ENCODE measurements around the gene ATG14.
"Not testable (repeated sequence)": the region's sequence is repeated elsewhere in the genome, so short reads cannot be mapped to it uniquely, and the experiment has no call there.

ATG14 gene

DNA sequence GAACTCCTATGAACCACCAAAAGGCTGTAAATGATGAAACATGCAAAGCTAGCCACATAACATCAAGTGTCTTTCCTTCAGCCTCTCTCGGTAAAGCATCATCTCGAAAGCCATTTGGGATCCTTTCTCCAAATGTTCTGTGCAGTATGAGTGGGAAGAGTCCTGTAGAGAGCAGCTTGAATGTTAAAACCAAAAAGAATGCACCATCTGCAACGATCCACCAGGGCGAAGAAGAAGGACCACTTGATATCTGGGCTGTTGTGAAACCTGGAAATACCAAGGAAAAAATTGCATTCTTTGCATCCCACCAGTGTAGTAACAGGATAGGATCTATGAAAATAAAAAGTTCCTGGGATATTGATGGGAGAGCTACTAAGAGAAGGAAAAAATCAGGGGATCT, 61.2 kb downstream of the ATG14 start:
- no peak for DNase-seq (ENCODE audit: low read depth in 2 of 2)

DNA sequence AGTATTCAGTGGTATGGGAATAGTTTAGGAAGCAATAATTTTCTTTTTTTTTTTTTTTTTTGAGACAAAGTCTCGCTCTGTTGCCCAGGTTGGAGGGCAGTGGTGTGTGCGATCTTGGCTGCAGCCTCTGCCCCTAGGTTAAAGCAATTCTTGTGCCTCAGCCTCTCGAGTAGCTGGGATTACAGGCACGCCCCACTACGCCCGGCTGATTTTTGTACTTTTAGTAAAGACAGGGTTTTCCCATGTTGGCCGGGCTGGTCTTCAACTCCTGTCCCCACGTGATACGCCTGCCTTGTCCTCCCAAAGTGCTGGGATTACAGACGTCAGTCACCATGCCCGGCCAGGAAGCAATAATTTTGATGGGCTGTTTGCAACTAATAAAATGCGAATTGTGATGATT, 62.1 kb downstream of the ATG14 start:
- no peak for DNase-seq (ENCODE audit: low read depth in 2 of 2)

DNA sequence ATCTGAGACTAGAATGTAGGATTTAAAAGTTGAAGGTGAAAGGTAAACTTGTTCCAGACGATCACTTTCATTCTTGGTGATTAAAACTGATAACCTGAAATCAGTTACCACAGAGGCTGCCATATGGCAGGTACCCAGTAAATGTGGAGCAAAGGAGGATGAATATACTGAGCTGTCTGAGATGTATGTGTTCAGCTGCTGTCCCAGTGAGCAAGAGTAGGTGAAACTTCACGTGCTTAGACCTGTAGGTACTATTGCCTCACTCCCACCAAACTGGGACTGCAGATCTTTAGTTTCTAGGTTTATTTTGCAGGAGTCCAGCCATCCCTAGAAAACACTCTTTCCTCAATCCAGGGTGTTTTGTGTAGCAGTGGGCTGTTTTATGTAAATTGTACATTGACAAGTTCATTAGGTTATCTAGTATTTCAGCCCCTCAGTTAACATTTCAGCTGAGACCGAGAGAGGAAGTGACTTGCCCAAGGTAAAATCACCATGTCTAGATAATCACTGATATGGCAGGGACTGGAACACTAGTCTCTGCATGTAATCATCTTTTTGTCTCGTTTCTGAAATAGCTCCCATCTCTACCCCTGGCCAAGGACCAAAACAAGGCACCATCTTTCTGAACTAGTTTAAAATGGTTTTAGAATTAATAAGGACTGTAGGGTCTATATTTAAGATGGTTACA, 62.7 kb downstream of the ATG14 start:
- no peak for DNase-seq (ENCODE audit: low read depth in 2 of 2)

DNA sequence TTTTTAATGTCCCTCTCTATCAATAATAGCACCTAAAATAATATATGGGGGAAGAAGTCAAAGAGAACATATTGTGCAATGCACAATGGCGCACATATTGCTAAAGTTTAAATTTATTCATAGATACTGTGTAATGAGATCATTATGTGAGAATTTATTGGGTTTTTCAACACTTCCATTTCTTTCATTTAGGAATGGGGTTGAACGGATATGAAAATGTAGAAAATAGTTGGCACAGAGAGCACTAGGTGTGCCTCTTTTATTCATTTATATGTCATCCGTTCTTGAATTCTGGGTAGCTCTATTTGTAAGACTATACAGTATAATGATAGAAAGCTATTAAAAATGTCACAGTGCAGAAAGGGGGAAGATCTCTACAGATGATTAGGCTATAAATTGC, 63.9 kb downstream of the ATG14 start:
- DNase-seq (ENCODE audit: low read depth in 2 of 2): no peak

DNA sequence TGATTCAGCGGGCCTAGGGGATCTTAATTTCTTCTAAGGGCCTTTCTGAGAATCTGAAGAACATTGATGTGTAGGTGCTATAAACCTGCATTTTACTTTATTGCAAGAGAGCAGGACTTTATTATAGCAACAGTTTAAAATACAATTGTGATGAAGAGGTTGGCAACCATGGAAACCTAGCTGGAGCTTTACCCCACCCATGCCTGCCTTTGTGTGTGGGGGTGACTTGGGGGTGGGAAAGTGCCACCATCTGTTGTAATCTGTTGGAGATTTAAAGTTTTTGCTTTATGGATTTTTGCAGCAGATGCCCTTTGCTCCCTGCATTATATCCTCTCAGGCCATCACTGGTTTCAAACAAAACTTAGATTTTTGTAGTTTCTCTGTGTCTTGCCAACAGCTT, 64.6 kb downstream of the ATG14 start:
- no peak for DNase-seq (ENCODE audit: low read depth in 2 of 2)

DNA sequence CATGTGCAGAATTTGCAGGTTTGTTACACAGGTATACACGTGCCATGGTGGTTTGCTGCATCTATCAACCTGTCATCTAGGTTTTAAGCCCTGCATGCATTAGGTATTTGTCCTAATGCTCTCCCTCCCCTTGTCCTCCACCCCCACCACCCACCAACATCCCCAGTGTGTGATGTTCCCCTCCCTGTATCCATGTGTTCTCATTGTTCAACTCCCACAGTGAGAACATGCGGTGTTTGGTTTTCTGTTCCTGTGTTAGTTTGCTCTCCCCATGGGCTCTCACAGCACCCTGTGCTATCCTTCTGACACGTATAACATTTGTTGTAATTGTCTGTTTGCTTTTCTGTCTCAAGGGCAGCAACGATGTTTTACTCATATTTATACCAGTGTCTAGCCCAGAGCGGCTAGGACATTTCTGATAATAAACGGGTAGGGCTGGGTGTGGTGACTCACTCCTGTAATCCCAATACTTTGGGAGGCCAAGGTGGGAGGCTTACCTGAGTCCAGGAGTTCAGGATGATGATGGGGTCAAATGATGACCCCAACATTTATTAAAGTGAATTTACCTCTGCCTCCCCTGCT, 67.0 kb downstream of the ATG14 start:
- not testable (repeated sequence) for DNase-seq (ENCODE audit: low read depth in 2 of 2)

DNA sequence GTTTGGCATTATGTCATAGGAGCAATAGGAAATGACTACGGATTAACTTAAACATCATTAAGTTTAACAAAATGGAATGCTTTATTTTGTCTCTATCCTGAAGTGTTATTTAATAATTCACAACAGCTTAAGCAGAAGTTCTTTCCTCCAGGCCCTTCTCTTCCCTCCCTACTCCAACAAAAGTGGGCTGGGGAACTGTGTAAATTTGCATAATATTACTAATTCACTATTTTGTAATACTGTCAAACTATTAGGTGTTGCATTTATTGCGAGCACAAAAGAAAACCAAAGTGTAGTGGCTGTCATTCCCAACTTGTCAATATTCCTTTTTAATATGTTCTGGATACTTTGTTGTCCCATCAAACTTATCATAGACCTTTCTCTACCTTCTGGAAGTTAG, 69.8 kb downstream of the ATG14 start:
- no peak for DNase-seq (ENCODE audit: low read depth in 2 of 2)

DNA sequence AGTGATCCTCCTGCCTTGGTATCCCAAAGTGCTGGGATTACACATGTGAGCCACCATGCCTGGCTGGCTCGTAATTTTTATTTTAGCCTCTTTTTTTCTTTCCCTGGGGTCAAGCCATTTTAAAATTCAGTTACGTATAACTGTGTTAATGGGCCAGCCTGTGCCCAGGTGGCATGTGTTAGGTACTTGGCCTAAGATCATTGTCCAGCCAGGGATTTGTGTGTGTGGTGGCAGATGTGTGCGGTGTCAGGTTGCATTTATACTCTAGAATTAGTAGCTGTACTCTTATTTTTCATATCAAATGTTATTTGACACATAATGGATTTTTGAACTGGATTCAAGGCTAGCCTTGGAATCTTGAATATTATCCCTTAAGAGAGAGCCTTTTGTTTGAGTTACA, 71.1 kb downstream of the ATG14 start:
- DNase-seq (ENCODE audit: low read depth in 2 of 2): no peak

DNA sequence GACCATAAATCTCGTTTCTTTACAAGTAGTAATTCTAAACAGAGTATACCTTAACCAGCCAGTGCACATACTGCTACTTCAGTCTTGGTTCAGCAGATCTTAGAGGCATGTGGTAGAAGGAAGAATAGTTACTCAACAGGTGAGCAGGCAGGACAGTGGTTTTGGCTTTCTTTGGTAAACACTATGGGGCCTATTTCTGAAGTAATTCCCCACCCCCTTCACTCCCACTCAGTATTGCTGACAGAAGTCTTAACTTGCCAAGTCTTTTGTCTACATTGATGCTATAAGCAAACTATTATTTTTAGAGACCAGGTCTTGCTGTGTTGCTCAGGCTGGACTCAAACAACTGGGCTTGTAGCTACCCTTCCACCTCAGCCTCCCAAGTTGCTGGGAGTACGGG, 71.9 kb downstream of the ATG14 start:
- no peak for DNase-seq (ENCODE audit: low read depth in 2 of 2)

DNA sequence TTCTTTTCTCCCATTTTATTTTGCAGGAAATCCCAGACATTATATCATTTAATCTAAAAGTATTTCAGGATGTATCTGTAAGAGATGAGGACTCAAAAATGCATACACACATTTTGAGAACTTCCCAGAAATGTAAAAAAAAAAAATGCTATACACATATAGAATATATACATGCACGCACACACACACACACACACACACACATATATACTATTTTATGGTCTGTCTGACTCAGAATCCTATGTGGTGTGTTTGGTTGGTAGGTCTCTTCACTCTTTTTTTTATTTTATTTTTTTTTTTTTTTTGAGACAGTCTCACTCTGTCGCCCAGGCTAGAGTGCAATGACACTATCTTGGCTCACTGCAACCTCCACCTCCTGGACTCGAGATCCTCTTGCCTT, 74.9 kb downstream of the ATG14 start:
- no peak for DNase-seq (ENCODE audit: low read depth in 2 of 2)

DNA sequence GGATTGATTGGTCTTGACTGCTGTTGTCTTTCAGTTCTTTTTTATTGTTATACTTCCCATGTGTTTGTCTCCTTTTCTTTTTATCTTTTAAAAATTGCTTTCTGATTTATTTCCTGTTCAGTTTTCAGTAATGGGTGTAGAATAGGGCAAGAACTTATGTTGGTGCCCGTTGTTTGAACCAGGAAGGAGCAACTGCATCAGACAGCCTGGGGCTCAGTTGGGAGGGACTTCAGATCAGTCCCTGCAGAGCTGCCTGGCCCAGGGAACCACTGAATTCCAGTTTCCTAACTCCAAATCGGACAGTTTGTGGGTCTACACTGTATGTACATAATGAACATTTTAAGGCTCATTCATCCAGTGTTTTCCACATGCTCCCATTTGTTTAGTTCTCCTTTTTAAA, 75.5 kb downstream of the ATG14 start:
- no peak for DNase-seq (ENCODE audit: low read depth in 2 of 2)

DNA sequence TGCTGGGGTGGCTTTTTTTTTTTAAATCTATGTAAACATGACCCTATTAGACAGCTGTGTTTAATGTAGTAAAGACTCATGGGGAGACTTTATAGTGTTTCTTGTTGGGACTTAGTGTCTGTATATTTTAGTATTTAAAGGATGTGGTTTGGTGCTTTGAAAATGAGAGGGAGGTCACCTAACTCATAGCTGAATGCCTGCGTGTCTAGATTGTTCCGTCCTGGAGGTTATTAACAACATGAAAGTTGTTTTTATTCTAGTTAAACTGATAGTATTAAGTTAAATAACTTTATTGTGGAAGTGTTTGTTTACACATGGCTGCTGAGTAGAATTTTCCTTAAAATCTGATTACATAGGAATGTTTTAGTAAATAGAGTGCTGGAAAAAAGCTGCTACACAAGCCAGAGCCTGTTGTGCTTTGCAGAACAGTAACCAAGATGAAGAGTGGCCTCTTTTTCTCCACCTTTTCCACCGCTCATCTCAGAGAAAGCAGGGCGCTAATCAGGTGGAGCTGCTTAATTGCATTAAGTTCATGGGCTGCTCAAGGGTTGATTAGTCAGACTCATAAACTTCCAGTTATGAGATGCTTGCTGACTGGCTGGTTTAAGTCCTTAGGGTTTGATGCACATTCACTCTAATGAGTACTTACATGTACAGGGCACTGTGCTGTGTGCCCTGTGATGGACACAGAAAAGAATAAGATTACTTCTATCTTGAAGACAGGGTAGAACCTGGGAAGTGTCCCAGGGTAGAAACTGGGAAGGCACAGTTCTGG, 77.7 kb downstream of the ATG14 start:
- no peak for DNase-seq (ENCODE audit: low read depth in 2 of 2)

DNA sequence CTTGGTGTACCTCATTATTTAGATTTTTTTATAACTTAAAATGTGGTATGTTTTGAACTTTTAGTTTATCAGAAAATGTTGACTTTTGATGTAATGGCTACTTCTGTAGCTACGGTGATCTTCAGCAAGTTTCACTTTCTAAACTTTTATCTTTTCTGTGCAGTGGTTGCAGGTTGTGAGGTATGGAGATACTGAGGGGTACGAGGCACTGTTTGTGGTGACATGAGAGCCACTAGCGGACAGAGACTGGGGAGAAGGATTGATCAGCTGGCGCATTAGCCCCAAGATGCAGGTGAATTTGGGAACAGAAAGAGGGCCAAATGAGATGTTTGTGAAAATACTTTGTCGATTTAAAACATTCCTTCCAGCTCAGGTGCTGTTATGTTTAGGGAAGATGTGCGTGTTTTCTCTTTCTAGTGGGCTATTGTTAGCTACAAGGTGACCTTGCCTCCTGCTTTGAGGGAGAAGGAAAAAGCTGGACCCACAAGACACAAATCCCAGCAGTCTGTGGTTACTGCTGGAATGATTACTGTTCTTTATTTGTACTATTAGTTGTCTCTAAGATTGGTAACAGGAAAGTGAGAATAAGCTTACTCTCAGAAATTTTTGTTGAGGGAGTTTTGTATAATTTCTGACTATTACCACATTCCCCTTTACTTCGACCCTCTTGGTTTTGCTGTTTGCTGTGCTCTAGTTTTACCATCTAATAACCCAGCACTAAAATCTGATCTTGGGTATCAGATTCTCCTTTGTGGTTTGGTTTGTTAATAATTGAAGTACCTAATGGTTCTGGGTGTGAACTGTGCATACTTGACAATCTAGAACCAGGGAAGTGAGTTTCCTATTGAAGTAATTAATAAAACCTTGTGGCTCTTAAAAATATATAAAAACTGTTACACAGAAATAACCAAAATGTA, 78.7 kb downstream of the ATG14 start:
- DNase-seq (ENCODE audit: low read depth in 2 of 2): no peak

DNA sequence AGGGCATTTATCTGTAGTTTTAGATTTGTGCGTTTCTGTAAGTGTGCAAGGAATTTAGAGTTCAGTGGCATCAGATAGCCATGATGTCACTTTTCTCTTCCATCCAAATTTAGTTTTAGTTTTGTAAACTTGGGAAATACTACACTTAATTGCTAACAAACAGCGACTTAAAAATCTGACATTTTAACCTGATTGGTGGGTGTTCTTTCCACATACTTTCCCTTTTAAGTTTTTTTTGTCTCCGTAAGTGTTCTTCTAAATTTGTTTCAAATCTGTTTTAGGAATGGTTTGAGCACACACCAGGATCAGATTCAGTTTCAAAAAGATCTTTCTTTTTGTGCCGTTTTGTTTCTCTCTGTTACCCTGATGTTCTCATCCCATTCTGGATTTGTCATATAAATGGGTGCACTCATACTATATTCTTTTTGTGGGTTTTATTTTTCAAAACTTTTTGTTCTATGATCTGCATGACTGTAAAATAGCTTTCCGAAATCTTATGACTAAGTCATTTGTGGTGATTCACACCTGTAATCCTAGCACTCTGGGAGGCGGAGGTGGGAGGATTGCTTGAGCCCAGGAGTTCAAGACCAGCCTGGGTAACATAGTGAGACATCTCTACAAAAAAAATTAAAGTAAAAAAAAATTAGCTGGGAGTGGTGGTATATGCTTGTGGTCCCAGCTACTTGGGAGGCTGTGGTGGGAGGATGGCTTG, 81.5 kb downstream of the ATG14 start:
- no peak for DNase-seq (ENCODE audit: low read depth in 2 of 2)

DNA sequence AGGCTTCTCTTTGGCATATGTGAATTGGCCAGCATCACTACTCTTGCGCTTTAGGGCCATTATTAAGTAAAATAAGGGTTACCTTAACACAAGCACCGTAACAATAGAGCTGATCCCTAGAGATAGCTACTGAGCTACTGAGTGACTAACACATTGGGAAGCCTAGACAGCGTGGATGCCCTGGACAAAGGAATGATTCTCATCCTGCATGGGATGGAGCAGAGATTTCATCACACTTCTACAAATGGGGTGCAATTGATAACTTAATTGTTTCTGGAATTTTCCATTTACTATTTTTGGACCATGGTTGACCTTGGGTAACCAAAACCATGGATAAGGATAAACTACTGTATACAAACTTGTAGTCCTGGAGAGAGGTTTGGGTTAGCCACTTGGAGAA, 83.3 kb downstream of the ATG14 start:
- no peak for DNase-seq (ENCODE audit: low read depth in 2 of 2)

DNA sequence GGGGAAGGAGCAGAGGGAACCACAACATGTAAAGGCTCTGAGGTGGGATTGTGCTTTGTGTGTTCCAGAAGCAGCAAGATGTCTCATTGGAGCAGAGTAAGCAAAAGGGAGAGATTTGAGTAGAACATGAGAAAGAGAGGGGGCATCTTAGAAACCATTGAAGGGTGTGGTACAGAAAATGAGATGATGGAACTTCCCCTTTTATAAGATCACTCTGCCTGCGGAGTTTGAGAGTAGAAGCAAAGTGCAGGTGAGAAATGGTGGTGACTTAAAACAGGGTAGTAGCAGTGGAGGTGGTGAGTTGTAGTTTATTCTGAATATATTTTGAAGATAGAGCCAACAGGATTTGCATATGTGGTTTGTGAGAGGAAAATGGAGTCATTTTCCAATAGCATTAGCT, 84.5 kb downstream of the ATG14 start:
- no peak for DNase-seq (ENCODE audit: low read depth in 2 of 2)

DNA sequence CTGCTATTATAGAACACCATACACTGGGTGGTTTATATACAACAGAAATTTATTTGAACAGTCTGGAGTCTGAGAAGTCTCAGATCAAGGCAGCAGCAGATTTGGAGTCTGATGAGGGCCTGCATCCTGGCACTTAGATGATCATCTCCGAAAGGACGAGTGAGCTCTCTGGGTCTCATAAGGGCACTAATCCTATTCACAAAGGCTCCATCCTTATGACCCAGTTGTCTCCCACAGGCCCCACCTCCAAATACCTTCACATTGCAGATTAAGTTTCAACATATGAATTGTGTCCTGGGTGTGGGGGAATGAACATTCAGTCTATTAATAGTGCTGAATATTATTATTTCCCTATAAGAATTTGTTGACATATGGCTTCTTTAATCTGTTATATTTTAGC, 86.8 kb downstream of the ATG14 start:
- no peak for DNase-seq (ENCODE audit: low read depth in 2 of 2)

DNA sequence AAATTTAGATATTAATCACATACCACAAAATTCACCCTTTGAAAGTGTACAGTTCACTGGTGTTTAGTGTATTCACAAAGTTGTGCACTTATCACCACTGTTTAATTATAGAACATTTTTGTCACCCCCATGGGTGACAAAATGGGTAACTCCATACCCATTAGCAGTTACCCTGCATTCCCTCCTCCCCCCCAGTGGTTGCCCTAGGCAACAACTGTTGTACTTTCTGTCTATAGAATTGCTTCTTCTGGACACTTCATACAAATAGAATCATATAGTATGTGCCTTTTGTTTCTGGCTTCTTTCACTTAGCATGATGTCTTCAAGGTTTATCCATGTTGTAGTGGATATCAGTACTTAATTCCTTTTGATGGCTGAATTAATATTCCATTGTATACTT, 87.7 kb downstream of the ATG14 start:
- DNase-seq (ENCODE audit: low read depth in 2 of 2): no peak

DNA sequence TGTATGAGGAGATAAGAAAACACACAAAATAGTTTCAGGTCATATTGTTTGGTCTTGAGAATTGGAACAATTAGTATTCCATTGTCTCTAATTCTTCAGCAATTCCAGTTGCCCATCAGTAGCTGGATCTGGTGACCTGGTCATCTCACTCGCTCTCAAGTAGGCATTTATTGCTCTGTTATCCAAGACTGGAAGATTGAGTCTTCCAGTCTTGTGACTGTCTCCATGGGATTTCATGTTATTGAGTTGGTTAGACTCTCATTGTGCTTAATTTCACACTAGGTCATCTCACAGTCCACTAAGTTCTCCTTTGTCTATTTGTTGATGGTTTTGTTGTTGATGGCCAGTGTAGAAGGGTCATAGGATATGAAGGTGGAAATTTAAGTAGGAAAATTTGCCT, 92.9 kb downstream of the ATG14 start:
- DNase-seq (ENCODE audit: low read depth in 2 of 2): no peak

DNA sequence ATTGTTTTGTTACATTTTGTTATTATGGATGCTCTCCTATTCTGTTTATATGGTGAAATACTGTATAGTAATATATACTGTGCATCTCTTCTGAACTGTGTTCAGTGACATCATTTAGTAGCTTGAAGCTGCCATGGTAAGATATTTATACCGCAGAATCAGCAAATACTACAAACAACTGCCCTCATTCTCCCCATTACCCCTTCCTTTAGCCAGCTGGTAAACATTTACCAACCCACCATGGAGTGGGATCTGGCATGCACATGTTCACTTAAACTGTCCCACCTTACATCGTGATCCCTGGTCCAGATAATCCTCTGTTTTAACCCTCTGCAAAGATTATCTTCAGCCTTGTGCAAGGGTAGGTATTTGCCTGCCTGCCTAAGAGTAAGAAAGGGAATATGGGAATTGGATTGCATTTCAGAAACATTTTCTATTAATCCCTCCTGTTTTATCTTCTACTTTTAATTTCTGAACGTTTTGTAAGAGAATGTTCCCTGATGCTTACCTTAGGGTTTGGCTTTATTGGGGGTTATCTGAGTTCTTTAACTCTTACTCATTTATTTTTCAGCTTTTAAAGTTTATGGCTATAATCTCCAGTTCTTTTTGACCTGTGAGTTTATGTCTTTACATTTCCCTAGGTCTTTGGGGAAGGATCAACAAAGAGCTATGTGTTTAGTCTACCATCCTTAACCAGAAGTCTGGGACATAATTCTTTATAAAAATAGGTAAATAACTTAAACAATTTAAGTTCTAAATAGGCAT, 93.9 kb downstream of the ATG14 start:
- no peak for DNase-seq (ENCODE audit: low read depth in 2 of 2)

DNA sequence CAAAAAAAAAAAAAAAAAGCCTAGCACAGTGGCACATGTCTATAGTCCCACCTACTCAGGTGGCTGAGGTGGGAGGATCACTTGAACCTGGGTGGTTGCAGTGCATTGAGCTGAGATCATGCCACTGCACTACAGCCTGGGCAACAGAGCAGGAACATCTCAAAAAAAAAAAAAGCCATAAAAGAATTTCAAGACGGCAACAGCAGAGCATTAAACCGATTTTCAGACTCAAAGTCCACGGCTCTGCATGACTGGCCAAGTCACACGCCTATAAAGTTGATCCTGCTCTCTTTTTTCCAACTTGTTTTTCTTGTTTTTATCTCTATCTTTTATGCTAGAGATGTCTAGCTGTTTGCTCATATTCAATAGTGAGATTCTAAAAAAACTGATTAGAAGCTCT, 95.1 kb downstream of the ATG14 start:
- no peak for DNase-seq (ENCODE audit: low read depth in 2 of 2)

Measured in stimulated activated CD8-positive, alpha-beta memory T cell treated with anti-CD3 and anti-CD28 coated beads, Interleukin-15, amount 100 ng/mL, for 4 hours (primary cell).